Keratinocyte (primary cell): ENCODE data around the gene RGS10. TPM values are rescaled to one million over a fixed set of nuclear protein-coding genes. Genes with fewer than 3 reads are reported as not detected.

ENCODE experiments used
- DNase-seq: peaks from one replicate; pipeline ENCODE4 v3.0.0-alpha.2; 2011; ENCODE audit warnings: low read depth, missing footprints, low spot score
- FAIRE-seq: peaks from 2 replicates; lab custom pipeline; 2011; peaks lifted over from hg19 to GRCh38; lab: Jason Lieb, UNC
- H2AFZ ChIP-seq: 2 replicates; pipeline ENCODE4 v1.6.0; 2012; ENCODE audit warnings: low read length, control low read depth, inconsistent platforms; ENCODE audit not compliant: control insufficient read depth
- H3K27ac ChIP-seq: 2 replicates; pipeline ENCODE4 v1.5.1; 2011; ENCODE audit warnings: low read length; ENCODE audit not compliant: control insufficient read depth, insufficient read depth
- H3K27me3 ChIP-seq: 3 replicates; pipeline ENCODE4 v1.6.0; 2011; ENCODE audit warnings: low read length; ENCODE audit not compliant: control insufficient read depth, insufficient read depth; ENCODE audit errors: extremely low read depth
- H3K36me3 ChIP-seq, 2 experiments: 2 replicates in 1 of 2; 3 replicates in 1 of 2; pipeline ENCODE4 v1.5.1; 2011; ENCODE audit warnings: low read length in 2 of 2, mild to moderate bottlenecking in 1 of 2; ENCODE audit not compliant: control insufficient read depth in 2 of 2, insufficient read depth in 2 of 2; ENCODE audit errors: extremely low read depth in 1 of 2
- H3K4me1 ChIP-seq: 3 replicates; pipeline ENCODE4 v1.5.1; 2011; ENCODE audit warnings: low read length; ENCODE audit not compliant: control insufficient read depth, insufficient read depth; ENCODE audit errors: extremely low read depth
- H3K4me2 ChIP-seq: 3 replicates; pipeline ENCODE4 v1.6.0; 2011; ENCODE audit warnings: low read depth, low read length; ENCODE audit not compliant: control insufficient read depth, insufficient read depth; ENCODE audit errors: extremely low read depth
- H3K4me3 ChIP-seq, 3 experiments: fragments of 200-600 bp in 1 of 3; sonication (generic) in 1 of 3; 2 replicates in 2 of 3; 3 replicates in 1 of 3; pipeline ENCODE4 v1.5.1; 2011 to 2016; ENCODE audit warnings: low read length in 3 of 3, mild to moderate bottlenecking in 3 of 3, control low read depth in 2 of 3, inconsistent platforms in 1 of 3, low read depth in 1 of 3, mixed read lengths in 1 of 3, mixed run types in 1 of 3, moderate library complexity in 1 of 3; ENCODE audit not compliant: control insufficient read depth in 2 of 3, insufficient read depth in 2 of 3; ENCODE audit errors: extremely low read depth in 1 of 3
- H3K79me2 ChIP-seq: 2 replicates; pipeline ENCODE4 v1.6.0; 2012; ENCODE audit warnings: low read length; ENCODE audit not compliant: control insufficient read depth, insufficient read depth
- H3K9ac ChIP-seq: 3 replicates; pipeline ENCODE4 v1.6.0; 2011; ENCODE audit warnings: low read length; ENCODE audit not compliant: control insufficient read depth, insufficient read depth; ENCODE audit errors: extremely low read depth
- H3K9me1 ChIP-seq: 3 replicates; pipeline ENCODE4 v1.6.0; 2011; ENCODE audit warnings: low read length; ENCODE audit not compliant: control insufficient read depth, insufficient read depth; ENCODE audit errors: extremely low read depth
- H3K9me3 ChIP-seq: 2 replicates; pipeline ENCODE4 v1.5.1; 2012; ENCODE audit warnings: low read depth, low read length; ENCODE audit not compliant: control insufficient read depth
- H4K20me1 ChIP-seq: 3 replicates; pipeline ENCODE4 v1.6.0; 2011; ENCODE audit warnings: low read length; ENCODE audit not compliant: control insufficient read depth, insufficient read depth; ENCODE audit errors: extremely low read depth
- EZH2 ChIP-seq: IDR thresholded peaks from one replicate; pipeline ENCODE4 v1.6.1; 2012; ENCODE audit warnings: inconsistent platforms, mild to moderate bottlenecking, low read length, moderate library complexity
- dilution Hi-C: fragments of 300-500 bp; cut with MboI; formaldehyde crosslinking; loops from one replicate; pipeline ENCODE4 v1.7.0; 2020; ENCODE audit warnings: low sequenced_read_pairs; ENCODE audit not compliant: extremely low pct_ligation_motif_present
- polyA plus RNA-seq, 5 experiments: library from polyadenylated mRNA; depleted of rRNA in 3 of 5; stranded (reverse) in 3 of 5; stranded (forward) in 1 of 5; unstranded in 1 of 5; fragments of >200 nt; gene quantifications; 1 replicate in 1 of 5; 2 replicates in 3 of 5; 3 replicates in 1 of 5; pipeline versions ENCODE4 v1.2.1 to v1.2.3, GENCODE V29; 2011 to 2012; ENCODE audit warnings: missing spikeins in 2 of 5, low read depth in 1 of 5, low replicate concordance in 1 of 5
- TF ChIP-seq, protein P1 (sequence below), 3 experiments: IDR thresholded peaks in 1 of 3; conservative IDR thresholded peaks in 1 of 3; optimal IDR thresholded peaks in 1 of 3; 2 replicates in 2 of 3; 3 replicates in 1 of 3; pipeline versions ENCODE3 to v1.5.1; 2011; ENCODE audit warnings: low read length in 3 of 3, mild to moderate bottlenecking in 3 of 3, moderate library complexity in 2 of 3, control low read depth in 1 of 3, inconsistent platforms in 1 of 3; ENCODE audit not compliant: insufficient read depth in 2 of 3; ENCODE audit errors: extremely low read depth in 1 of 3

Gene RGS10
- polyA plus RNA-seq, 1 donor (not counting 4 experiments of a cell fraction or from before 2014, with no cell fraction given), result 87.8 TPM

DNA sequence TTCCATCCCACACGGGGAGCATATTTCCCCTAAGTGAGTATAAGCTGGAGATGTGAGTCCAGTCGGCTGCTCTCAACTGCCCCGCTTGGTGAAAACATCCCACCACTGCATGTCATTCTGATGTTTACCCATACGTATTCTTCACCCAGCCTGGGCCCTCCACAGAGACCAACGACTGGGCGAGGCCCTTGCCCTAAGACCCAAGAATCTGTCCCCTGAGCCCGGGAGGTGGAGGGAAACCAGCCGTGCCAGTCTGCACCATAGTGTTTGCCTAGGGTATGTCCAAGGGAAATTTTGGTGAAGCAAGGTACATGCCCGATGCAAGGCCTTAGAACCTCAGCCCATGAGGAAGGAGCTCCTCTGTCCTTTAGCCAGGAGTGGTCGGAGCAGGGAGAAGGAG, 67.9 kb downstream of the RGS10 start:
- no peak overlapping the region for H3K4me2 ChIP-seq
- no peak overlapping the region for H2AFZ ChIP-seq
- H3K4me1 ChIP-seq, result peaks cover 3% of the 10 kb centered on the region
- H3K79me2 ChIP-seq, result no peaks in the 10 kb centered on the region
- DNase-seq, result no peak
- H3K9me1 ChIP-seq, result no peaks in the 10 kb centered on the region
- no peak overlapping the region for H3K9ac ChIP-seq
- dilution Hi-C loops, result no loop called here
- H3K27ac ChIP-seq, result no peak overlapping the region
- no peak overlapping the region for H3K4me3 ChIP-seq
- H3K36me3 ChIP-seq, result no peaks in the 10 kb centered on the region
- TF ChIP-seq, protein P1, sequence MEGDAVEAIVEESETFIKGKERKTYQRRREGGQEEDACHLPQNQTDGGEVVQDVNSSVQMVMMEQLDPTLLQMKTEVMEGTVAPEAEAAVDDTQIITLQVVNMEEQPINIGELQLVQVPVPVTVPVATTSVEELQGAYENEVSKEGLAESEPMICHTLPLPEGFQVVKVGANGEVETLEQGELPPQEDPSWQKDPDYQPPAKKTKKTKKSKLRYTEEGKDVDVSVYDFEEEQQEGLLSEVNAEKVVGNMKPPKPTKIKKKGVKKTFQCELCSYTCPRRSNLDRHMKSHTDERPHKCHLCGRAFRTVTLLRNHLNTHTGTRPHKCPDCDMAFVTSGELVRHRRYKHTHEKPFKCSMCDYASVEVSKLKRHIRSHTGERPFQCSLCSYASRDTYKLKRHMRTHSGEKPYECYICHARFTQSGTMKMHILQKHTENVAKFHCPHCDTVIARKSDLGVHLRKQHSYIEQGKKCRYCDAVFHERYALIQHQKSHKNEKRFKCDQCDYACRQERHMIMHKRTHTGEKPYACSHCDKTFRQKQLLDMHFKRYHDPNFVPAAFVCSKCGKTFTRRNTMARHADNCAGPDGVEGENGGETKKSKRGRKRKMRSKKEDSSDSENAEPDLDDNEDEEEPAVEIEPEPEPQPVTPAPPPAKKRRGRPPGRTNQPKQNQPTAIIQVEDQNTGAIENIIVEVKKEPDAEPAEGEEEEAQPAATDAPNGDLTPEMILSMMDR (optimal IDR thresholded peaks at IDR 0.05 in 1 of 3, IDR thresholded peaks at IDR 0.05 in 1 of 3, conservative IDR thresholded peaks at IDR 0.05 in 1 of 3; ENCODE audit: extremely low read depth in 1 of 3, insufficient read depth in 2 of 3, low read length in 3 of 3), result no peak
- TF ChIP-seq EZH2, result no peak
- no peak for FAIRE-seq
- no peaks in the 10 kb centered on the region for H3K9me3 ChIP-seq
- H4K20me1 ChIP-seq, result no peaks in the 10 kb centered on the region
- H3K27me3 ChIP-seq, result peaks cover 35% of the 10 kb centered on the region

DNA sequence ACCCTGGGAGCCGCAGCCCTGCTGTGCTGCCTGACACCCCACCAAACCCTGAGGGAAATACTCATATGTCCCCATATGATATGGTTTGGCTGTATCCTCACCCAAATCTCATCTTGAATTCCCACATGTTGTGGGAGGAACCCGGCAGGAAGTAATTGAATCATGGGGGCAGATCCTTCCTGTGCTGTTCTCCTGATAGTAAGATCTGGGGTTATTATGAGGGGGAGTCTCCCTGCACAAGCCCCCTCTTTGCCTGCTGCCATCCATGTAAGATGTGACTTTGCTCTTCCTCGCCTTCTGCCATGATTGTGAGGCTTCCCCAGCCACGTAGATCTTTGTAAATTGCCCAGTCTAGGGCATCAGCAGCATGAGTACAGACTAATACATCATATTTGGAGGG, 68.7 kb downstream of the RGS10 start:
- FAIRE-seq, result no peak
- dilution Hi-C loops, result no loop called here

More for the DNA sequence above, 68.7 kb downstream of the RGS10 start:
- H3K79me2 ChIP-seq, result no peaks in the 10 kb centered on the region
- H3K9me3 ChIP-seq, result no peaks in the 10 kb centered on the region
- peaks cover 26% of the 10 kb centered on the region for H3K27me3 ChIP-seq
- TF ChIP-seq, protein P1 (optimal IDR thresholded peaks at IDR 0.05 in 1 of 3, IDR thresholded peaks at IDR 0.05 in 1 of 3, conservative IDR thresholded peaks at IDR 0.05 in 1 of 3; ENCODE audit: extremely low read depth in 1 of 3, insufficient read depth in 2 of 3, low read length in 3 of 3), result no peak
- no peak for TF ChIP-seq EZH2
- H3K4me2 ChIP-seq, result no peak overlapping the region
- H3K36me3 ChIP-seq, result no peaks in the 10 kb centered on the region
- no peak overlapping the region for H3K9ac ChIP-seq
- H3K27ac ChIP-seq, result no peak overlapping the region
- H3K9me1 ChIP-seq, result no peaks in the 10 kb centered on the region
- no peaks in the 10 kb centered on the region for H3K4me1 ChIP-seq
- no peak for DNase-seq
- no peak overlapping the region for H2AFZ ChIP-seq
- H4K20me1 ChIP-seq, result no peaks in the 10 kb centered on the region
- H3K4me3 ChIP-seq, result no peak overlapping the region
